ENCODE data around the gene MRPL39.

MRPL39 gene

GRCh38 chr21:25566645-25567044 is 40.6 kb downstream of the MRPL39 start:
- DNase-seq: no peak

GRCh38 chr21:25565272-25566211 is 41.7 kb downstream of the MRPL39 start:
- DNase-seq: no peak

- DNase-seq: no peak
Observed at GRCh38 chr21:25564349-25564948, 42.8 kb downstream of the MRPL39 start.

- DNase-seq: no peak
Observed at GRCh38 chr21:25563361-25564116, 43.7 kb downstream of the MRPL39 start.

- no peak for DNase-seq
Observed at GRCh38 chr21:25562660-25563059, 44.6 kb downstream of the MRPL39 start.

GRCh38 chr21:25561668-25562641 is 45.3 kb downstream of the MRPL39 start:
- DNase-seq: peak; percentile 43

DNA sequence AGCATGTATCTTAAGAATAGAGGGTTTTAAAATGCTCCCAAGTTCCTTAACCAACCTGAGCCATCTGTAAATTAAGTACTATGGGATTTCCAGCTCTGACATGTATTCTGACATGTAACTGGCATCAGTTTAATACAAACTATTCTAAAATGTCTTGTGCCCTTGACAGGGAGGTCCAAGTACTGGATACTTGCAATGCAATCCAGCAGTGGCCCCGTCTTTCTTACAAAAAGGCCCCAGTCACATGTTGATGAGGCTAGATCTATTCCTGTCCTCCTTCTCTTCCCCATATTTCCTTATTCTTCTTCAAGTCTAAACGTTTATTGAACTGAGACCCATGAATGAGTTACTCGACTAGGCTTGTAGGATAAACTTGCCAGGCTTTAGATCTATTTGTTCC is 46.4 kb downstream of the MRPL39 start:
- DNase-seq: no peak

GRCh38 chr21:25560271-25560685 is 47.0 kb downstream of the MRPL39 start:
- no peak for DNase-seq

DNA sequence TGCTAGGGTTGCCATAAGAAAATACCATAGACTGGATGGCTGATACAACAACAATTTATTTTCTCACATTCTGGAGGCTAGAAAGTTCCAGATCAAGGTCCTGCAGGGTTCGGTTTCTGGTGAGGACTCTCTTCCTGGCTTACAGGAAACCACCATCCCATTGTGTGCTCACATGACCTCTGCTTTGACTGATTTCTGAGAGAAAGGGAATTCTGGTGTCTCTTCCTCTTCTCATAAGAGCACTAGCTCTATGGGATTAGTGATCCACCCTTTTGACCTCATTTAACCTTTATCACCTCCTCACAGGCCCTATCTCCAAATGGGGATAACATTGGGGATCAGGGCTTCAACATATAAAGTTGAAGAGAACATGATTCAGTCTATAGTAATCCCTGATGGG is 47.5 kb downstream of the MRPL39 start:
- DNase-seq: no peak

GRCh38 chr21:25558123-25558522 is 49.2 kb downstream of the MRPL39 start:
- no peak for DNase-seq

DNA sequence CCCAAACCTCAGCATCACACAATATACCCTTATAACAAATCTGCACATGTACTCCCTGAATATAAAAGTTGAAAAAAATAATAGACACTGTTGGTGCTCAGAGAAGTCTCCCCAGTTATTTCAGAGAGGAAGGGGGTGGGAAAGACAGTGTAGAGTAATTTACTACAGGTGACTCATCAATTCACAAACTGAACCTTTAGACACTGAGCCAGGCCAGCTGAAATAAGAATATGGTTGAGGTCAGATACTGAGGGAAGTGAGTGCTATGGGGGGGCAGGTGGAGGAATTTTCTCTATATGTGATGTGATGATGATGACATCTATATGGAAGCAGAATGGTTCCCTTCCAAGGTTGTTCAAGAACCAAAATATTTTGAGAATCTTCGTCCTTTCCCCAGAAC is 50.1 kb downstream of the MRPL39 start:
- no peak for DNase-seq

- no peak for DNase-seq
Observed at GRCh38 chr21:25556091-25556490, 51.2 kb downstream of the MRPL39 start.

GRCh38 chr21:25555492-25555891 is 51.8 kb downstream of the MRPL39 start:
- no peak for DNase-seq

GRCh38 chr21:25552856-25553255 is 54.4 kb downstream of the MRPL39 start:
- no peak for DNase-seq

GRCh38 chr21:25551569-25551968 is 55.7 kb downstream of the MRPL39 start:
- no peak for DNase-seq

GRCh38 chr21:25550352-25551120 is 56.7 kb downstream of the MRPL39 start:
- no peak for DNase-seq

DNA sequence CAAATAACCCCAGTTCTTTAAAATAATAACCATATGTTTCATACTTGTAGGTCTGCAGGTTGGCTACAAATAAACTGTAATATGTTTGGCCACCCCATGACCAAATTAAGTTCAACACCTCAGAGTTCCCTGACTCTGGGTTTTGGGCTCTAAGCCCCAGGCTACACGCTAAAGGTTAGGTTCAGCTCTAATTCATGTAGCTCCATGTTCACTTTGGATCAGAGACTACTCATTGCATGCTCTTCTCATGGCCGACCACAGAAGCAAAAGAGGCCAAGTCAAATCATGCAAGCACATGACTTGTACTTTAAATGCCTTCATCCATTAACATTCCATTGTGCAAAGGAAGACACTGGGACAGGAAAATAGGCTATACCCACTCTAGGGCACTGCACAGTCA is 66.2 kb downstream of the MRPL39 start:
- DNase-seq: no peak

GRCh38 chr21:25539606-25540005 is 67.7 kb downstream of the MRPL39 start:
- no peak for DNase-seq

GRCh38 chr21:25537174-25537573 is 70.1 kb downstream of the MRPL39 start:
- DNase-seq: no peak

DNA sequence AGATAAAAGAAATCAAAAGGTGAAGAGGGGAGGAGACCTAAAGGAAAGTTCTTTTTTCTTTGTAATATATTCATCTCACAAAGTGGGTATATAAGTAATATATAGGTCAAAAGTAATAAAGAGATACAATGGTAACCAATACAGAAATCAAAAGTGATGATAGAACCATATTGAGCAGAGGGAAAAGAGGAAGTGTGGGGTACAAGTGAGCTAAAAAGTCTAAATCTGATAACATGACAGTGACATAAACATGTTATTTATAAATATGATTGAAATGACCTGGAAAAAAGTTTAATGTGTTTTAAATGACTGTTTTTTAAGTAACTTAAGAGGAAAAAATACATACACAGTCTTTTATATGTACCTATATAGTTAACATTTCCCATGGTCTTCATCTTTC is 70.5 kb downstream of the MRPL39 start:
- no peak for DNase-seq

- DNase-seq: no peak
Observed at GRCh38 chr21:25535849-25536248, 71.4 kb downstream of the MRPL39 start.
